GM06990 (cell line): ENCODE data around the gene BEST2.

Experiments
- DNase-seq: peaks from one replicate; pipeline ENCODE4 v3.0.0-alpha.2; 2011; ENCODE audit not compliant: insufficient read length; ENCODE audit errors: extremely low read depth
- H3K27me3 ChIP-seq: replicated peaks from 2 replicates; pipeline ENCODE4 v1.6.0; 2011; ENCODE audit warnings: low read length; ENCODE audit not compliant: control insufficient read depth, insufficient read depth
- H3K36me3 ChIP-seq: 2 replicates; pipeline ENCODE4 v1.5.1; 2011; ENCODE audit warnings: low read length; ENCODE audit not compliant: control insufficient read depth, insufficient read depth
- H3K4me3 ChIP-seq: replicated peaks from 2 replicates; pipeline ENCODE4 v1.5.1; 2011; ENCODE audit warnings: low read depth, mild to moderate bottlenecking, control low read depth, low read length
- TF ChIP-seq, protein P1 (sequence below): IDR thresholded peaks from 2 replicates; pipeline ENCODE4 v1.5.1; 2011; ENCODE audit warnings: low read length, control low read depth, mild to moderate bottlenecking, inconsistent platforms; ENCODE audit not compliant: insufficient read depth, poor library complexity, severe bottlenecking

Gene BEST2

DNA sequence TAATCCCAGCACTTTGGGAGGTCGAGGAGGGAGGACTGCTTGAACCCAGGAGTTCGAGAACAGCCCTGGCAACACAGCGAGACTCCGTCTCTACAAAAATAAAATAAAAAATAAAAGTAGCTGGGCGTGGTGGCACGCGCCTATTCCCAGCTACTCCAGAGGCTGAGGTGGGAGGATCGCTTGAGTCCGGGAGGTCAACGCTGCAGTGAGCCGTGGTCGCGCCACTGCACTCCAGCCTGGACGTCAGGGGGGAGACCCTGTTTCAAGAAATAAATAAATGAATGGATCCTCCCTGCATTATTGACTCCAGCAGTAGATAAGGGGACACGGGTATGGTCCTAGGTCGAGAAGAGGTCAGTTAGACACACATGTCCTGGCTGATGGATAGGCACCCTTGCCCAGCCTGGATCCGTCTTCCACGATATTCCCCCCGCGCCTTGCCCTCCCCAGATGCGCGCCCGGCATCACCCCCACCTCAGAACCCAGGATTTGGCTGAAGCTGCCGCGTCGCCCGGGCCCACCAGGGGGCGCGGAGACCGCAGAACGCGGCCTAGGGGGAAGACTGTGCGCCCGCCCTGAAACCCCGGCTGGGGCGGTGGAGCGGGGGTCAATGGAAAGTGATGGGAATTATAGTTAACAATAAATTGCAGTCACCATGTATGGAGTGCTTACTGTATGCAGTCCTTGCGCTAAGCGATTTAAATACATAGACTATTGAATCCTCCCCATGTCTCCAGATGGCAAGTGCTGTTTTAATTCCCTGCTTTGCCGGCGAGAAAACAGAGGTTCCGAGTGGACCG lies 25.8 kb downstream of the BEST2 start:
- Histone ChIP-seq H3K4me3 (peak overlapping the region; percentile 75), H3K36me3 (no peaks in the 10 kb centered on the region), H3K27me3 (no peaks in the 10 kb centered on the region)
- TF ChIP-seq, protein P1, sequence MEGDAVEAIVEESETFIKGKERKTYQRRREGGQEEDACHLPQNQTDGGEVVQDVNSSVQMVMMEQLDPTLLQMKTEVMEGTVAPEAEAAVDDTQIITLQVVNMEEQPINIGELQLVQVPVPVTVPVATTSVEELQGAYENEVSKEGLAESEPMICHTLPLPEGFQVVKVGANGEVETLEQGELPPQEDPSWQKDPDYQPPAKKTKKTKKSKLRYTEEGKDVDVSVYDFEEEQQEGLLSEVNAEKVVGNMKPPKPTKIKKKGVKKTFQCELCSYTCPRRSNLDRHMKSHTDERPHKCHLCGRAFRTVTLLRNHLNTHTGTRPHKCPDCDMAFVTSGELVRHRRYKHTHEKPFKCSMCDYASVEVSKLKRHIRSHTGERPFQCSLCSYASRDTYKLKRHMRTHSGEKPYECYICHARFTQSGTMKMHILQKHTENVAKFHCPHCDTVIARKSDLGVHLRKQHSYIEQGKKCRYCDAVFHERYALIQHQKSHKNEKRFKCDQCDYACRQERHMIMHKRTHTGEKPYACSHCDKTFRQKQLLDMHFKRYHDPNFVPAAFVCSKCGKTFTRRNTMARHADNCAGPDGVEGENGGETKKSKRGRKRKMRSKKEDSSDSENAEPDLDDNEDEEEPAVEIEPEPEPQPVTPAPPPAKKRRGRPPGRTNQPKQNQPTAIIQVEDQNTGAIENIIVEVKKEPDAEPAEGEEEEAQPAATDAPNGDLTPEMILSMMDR = peak; percentile 99
- peak; percentile 87 for DNase-seq

DNA sequence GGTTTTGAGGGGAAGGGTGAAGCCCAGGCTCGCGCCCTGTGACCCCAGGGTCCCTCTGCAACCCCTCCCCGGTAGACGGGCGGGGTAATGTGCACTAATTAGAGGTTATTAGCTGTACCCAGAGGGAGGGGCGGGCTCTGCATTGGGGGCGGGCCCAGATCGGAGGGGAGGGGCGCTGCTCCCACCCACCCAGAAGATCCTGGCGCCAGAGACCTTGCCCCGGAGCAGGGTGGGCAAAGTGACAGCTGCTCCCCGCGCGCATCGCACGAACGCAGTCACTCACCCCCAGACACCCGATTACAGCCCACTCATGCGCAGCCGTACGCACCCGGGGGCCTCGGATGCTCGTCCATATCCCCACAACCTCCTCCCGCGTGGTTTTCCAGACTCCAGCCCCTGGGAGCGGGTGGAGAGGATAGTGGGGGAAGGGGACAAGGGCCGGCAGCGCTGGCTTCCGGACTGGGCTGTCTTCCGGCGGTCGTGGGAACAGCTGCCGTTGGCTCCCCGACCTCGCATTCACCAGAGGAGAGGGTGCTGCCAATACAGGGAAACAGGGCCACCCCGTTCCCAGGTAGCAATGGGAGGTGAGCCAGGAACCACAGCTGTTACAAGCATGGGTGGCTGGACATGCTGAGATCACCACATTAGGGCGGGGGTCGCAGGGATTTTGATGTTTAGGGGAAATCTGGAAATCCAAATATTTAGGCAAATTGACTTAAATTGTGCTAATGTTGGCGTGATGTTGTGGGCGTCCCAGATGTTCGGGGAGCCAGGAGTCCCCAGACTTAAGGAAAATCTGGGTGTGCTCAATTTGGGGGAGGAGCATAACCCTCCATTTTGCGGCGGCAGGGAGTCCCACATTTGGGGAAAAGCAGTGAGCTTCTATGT lies 26.7 kb downstream of the BEST2 start:
- no peaks in the 10 kb centered on the region for H3K36me3 ChIP-seq
- DNase-seq = peak; percentile 73
- TF ChIP-seq, protein P1 = no peak
- peak overlapping the region; percentile 75 for H3K4me3 ChIP-seq
- no peaks in the 10 kb centered on the region for H3K27me3 ChIP-seq

DNA sequence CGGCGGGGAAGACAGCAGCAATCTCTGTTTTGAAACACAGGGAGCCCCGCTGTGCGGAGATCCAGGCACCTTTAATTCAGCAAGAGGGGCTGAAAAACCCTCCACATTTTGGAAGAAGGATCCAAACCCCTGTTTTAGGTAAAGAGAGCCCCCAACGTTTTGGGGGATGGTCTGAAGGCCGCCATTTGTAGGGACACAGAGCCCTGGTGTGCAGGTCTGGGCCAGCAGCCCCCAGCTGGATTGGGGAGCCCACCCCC lies 27.2 kb downstream of the BEST2 start:
- Histone ChIP-seq H3K4me3 (peak overlapping the region; percentile 75), H3K27me3 (no peaks in the 10 kb centered on the region), H3K36me3 (no peaks in the 10 kb centered on the region)
- TF ChIP-seq, protein P1 = no peak
- no peak for DNase-seq

DNA sequence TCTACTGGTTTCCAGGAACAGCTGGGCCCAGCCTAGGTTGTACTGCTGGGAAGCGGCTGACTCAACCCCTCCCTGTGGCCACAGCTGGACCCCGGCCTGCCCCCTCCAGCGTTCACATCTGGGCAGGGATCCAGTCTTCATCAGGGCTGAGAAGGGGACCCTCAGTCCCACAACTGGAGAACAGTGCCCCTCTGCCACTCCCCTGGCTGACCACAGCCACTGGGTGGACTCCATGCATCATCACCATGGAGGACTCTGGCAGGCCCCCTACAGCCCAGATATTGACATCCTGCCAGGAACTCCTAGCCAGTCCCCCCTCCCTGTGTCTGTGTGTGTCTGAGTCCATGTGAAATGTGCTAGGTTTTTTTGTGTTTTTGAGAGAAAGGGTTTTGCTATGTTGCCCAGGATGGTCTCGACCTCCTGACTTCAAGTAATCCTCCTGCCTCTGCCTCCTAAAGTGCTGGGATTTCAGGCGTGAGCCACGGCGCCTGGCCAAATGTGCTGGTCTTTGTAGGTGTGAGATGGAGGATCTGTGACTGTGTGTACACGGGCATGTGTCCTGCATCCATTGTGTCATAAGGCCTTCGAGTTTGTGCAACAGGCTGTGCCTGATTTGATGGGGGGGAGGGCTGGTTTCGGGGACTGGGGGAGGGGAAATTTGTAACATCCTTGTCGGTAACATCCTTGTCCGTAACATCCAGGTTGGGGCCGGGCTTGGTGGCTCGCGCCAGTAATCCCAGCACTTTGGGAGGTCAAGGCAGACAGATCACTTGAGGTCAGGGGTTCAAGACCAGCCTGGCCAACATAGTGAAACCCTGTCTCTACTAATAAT lies 27.8 kb downstream of the BEST2 start:
- TF ChIP-seq, protein P1 = peak; percentile 31
- Histone ChIP-seq H3K27me3 (no peaks in the 10 kb centered on the region), H3K4me3 (peak overlapping the region; percentile 75), H3K36me3 (no peaks in the 10 kb centered on the region)
- DNase-seq = peak; percentile 56

DNA sequence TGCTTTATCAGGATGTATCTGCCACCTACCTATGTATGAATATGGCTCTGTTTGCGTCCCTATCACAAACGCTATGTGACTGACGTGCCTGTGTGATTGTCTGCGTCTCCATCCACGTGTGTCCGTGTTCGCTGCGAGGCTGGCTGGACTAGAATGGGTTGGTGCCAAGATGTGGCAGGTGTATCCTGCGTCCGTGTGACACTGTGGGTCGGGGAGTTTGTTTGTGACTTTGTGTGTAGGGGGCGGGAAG lies 30.5 kb downstream of the BEST2 start:
- Histone ChIP-seq H3K36me3 (no peaks in the 10 kb centered on the region), H3K4me3 (peak overlapping the region; percentile 57), H3K27me3 (no peaks in the 10 kb centered on the region)
- TF ChIP-seq, protein P1 = no peak
- DNase-seq = no peak
